Endothelial cell (in vitro differentiated cells): ENCODE data around the gene LST1. TPM values are rescaled to one million over a fixed set of nuclear protein-coding genes. Genes with fewer than 3 reads are reported as not detected.

Experiments used
- DNase-seq: peaks from one replicate; pipeline ENCODE4 v3.0.0; 2021; ENCODE audit warnings: low spot score
- H3K27ac Mint-ChIP-seq: one replicate; pipeline ENCODE4 v1.8.0; 2021; ENCODE audit warnings: mixed read lengths, inconsistent platforms; ENCODE audit not compliant: unreplicated experiment
- H3K27me3 Mint-ChIP-seq: one replicate; pipeline ENCODE4 v1.8.0; 2021; ENCODE audit warnings: mild to moderate bottlenecking, moderate library complexity, mixed read lengths, inconsistent platforms; ENCODE audit not compliant: unreplicated experiment
- H3K36me3 Mint-ChIP-seq: one replicate; pipeline ENCODE4 v1.8.0; 2021; ENCODE audit warnings: mild to moderate bottlenecking, low read depth, mixed read lengths, inconsistent platforms; ENCODE audit not compliant: unreplicated experiment
- H3K4me1 Mint-ChIP-seq: one replicate; pipeline ENCODE4 v1.8.0; 2021; ENCODE audit warnings: mild to moderate bottlenecking, mixed read lengths, inconsistent platforms; ENCODE audit not compliant: unreplicated experiment
- H3K4me3 Mint-ChIP-seq: one replicate; pipeline ENCODE4 v1.8.0; 2021; ENCODE audit warnings: mild to moderate bottlenecking, mixed read lengths, inconsistent platforms; ENCODE audit not compliant: unreplicated experiment
- H3K9me3 Mint-ChIP-seq: one replicate; pipeline ENCODE4 v1.8.0; 2021; ENCODE audit warnings: mixed read lengths, inconsistent platforms; ENCODE audit not compliant: unreplicated experiment
- CTCF ChIP-seq: fragments of 200-600 bp; sonication (generic); IDR thresholded peaks from one replicate; pipeline ENCODE4 v1.5.0; 2021; ENCODE audit warnings: antibody characterized with exemption; ENCODE audit not compliant: unreplicated experiment
- total RNA-seq: library from RNA; stranded (reverse); fragmentation: NEBNext Ultra II Directional; extraction: Animal tissue kit (Norgen Biotek cat#: 25700); gene quantifications from one replicate; pipeline ENCODE4 v1.2.1, GENCODE V29; 2021; ENCODE audit not compliant: unreplicated experiment

LST1 gene
- total RNA-seq, 1 donor from 2014 or later = 1.7 TPM

GRCh38 chr6:31580807-31581433 lies 5.2 kb upstream of the LST1 start:
- Mint-ChIP-seq H3K4me3 (peak overlapping the region; percentile 96), H3K9me3 (no peaks in the 10 kb centered on the region), H3K27ac (no peak overlapping the region), H3K4me1 (peaks cover 15% of the 10 kb centered on the region), H3K27me3 (peaks cover 11% of the 10 kb centered on the region), H3K36me3 (no peaks in the 10 kb centered on the region)
- TF ChIP-seq CTCF = peak; percentile 83
- peak; percentile 89 for DNase-seq

DNA sequence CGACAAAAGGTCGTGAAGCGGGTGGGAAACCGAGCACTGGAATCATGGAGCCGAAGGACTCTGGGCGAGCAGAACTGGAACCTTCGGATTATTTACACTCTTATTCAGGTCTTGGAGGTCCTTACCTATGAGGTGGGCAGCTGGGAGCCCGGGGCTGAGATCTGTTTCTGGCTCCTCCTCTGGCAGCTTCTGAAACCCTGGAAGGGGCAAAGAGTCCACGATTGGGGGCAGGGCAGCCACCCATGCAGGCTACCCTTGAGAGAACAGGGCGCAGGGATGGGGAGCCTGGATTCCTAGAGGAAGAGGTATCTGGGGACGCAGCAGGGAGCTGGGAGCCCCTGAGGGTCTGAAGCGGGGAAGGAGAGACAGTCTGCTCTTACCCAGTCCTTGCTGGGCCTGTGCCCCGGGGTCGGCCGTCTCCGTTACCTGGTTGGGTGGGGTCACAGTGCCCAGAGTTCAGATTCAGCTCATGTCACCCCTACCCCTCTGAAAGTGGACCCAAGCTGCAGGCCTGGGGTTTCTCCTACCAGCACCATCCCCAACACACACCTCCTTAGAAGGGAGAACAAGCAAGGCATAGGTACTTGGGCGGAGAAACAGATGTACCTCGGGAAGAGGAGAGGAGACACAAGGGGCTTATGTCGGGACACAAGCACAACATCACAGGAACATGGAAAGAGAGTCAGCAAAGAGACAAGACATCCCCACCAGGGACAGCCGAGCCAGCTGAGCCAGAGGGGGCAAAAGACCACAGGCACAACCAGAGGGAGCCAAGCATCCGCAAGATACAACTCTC lies 4.4 kb upstream of the LST1 start:
- Mint-ChIP-seq H3K4me1 (peaks cover 18% of the 10 kb centered on the region), H3K4me3 (peak overlapping the region; percentile 96), H3K9me3 (no peaks in the 10 kb centered on the region), H3K27ac (no peak overlapping the region), H3K27me3 (peaks cover 9% of the 10 kb centered on the region), H3K36me3 (no peaks in the 10 kb centered on the region)
- no peak for DNase-seq
- TF ChIP-seq CTCF = no peak

GRCh38 chr6:31582230-31582643 lies 3.8 kb upstream of the LST1 start, which contains the start of gene LTB:
Gene LTB, minus strand, starts transcription at chr6:31582424. Its CDS starts 7 bp downstream, at chr6:31582417.
- TF ChIP-seq CTCF = no peak

DNA sequence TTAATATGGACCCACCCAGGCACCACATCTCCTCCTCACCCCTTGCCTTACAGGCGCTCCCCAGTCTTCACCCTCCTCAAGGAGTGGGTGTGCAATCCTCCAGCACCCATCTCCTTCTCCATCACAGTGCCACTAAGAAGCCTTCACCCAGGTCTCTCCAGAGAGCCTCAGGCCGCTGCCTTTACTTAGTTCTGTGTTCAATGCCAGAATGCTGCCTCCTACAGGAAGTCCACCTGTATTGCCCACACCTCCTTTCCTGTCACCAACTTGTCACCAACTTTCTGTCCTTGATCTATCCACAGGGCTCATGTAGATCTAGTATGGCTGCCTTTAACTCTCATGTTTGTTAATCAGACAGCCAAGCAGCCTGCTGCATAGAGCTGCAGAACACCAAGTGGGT lies 586 bp upstream of the LST1 start:
- Mint-ChIP-seq H3K36me3 (no peaks in the 10 kb centered on the region), H3K4me1 (peaks cover 16% of the 10 kb centered on the region), H3K27ac (peak overlapping the region; percentile 52), H3K4me3 (no peak overlapping the region), H3K27me3 (peaks cover 5% of the 10 kb centered on the region), H3K9me3 (no peaks in the 10 kb centered on the region)
- DNase-seq = no peak
- peak; percentile 45 for TF ChIP-seq CTCF

More at GRCh38 chr6:31582230-31582643, 3.8 kb upstream of the LST1 start, which contains the start of gene LTB:
- H3K9me3 Mint-ChIP-seq = no peaks in the 10 kb centered on the region
- no peaks in the 10 kb centered on the region for H3K36me3 Mint-ChIP-seq
- no peak within 1 kb of the TSS for H3K27ac Mint-ChIP-seq
- peak within 1 kb of the TSS; percentile 96 for H3K4me3 Mint-ChIP-seq
- H3K4me1 Mint-ChIP-seq = peaks cover 18% of the 10 kb centered on the region
- no peak for DNase-seq
- peaks cover 7% of the 10 kb centered on the region for H3K27me3 Mint-ChIP-seq
